Epithelial cell of proximal tubule (primary cell): ENCODE measurements around the gene FOXRED2. TPM values are rescaled to one million over a fixed set of nuclear protein-coding genes. Genes with fewer than 3 reads are reported as not detected.

Experiments
- DNase-seq: peaks from one replicate; pipeline ENCODE4 v3.0.0-alpha.2; 2011; ENCODE audit warnings: low read depth
- H3K4me3 ChIP-seq: 2 replicates; pipeline ENCODE4 v1.5.1; 2011; ENCODE audit warnings: low read depth, mild to moderate bottlenecking, low read length
- CTCF ChIP-seq: conservative IDR thresholded peaks from 2 replicates; pipeline ENCODE4 v1.5.1; 2012; ENCODE audit warnings: low read depth, mild to moderate bottlenecking, low read length
- total RNA-seq: library from RNA; depleted of rRNA; stranded (reverse); fragments of >200 nt; gene quantifications from 2 replicates; pipeline ENCODE4 v1.2.3, GENCODE V29; 2015

The FOXRED2 gene
- total RNA-seq, 1 donor from 2014 or later: 3.1 TPM

- TF ChIP-seq CTCF: peak; percentile 98
- DNase-seq: no peak
- no peak overlapping the region for H3K4me3 ChIP-seq
Observed at GRCh38 chr22:36470162-36470993, 36.5 kb downstream of the FOXRED2 start.

- H3K4me3 ChIP-seq: no peak overlapping the region
- DNase-seq: no peak
- TF ChIP-seq CTCF: no peak
Observed at GRCh38 chr22:36469094-36469710, 37.6 kb downstream of the FOXRED2 start.

GRCh38 chr22:36467946-36468345, 38.9 kb downstream of the FOXRED2 start:
- H3K4me3 ChIP-seq: no peak overlapping the region
- TF ChIP-seq CTCF: no peak
- DNase-seq: peak; percentile 56

GRCh38 chr22:36467042-36467810, 39.6 kb downstream of the FOXRED2 start:
- H3K4me3 ChIP-seq: no peak overlapping the region
- DNase-seq: no peak
- TF ChIP-seq CTCF: no peak

GRCh38 chr22:36466258-36466657, 40.6 kb downstream of the FOXRED2 start:
- DNase-seq: no peak
- H3K4me3 ChIP-seq: no peak overlapping the region
- no peak for TF ChIP-seq CTCF

- peak; percentile 82 for DNase-seq
- H3K4me3 ChIP-seq: no peak overlapping the region
- no peak for TF ChIP-seq CTCF
Observed at GRCh38 chr22:36465232-36466021, 41.4 kb downstream of the FOXRED2 start.
